HepG2 (cell line): ENCODE results near the gene TBX3. TPM values are rescaled to one million over a fixed set of nuclear protein-coding genes. Genes with fewer than 3 reads are reported as not detected.
A peak's percentile ranks its signal among the peaks of the same experiment; 100 is the strongest.

ENCODE experiments used
- ADNP ChIP-seq: sonication (generic); formaldehyde crosslinking; IDR thresholded peaks from 2 replicates; pipeline ENCODE4 v1.4.0; 2020; ENCODE audit warnings: missing genetic modification reagents
- DMTF1 ChIP-seq: sonication (generic); formaldehyde crosslinking; IDR thresholded peaks from 2 replicates; pipeline ENCODE4 v1.4.0; 2020; ENCODE audit warnings: mild to moderate bottlenecking, missing genetic modification reagents
- FOXA1 ChIP-seq, 2 experiments: fragments of 450-650 bp in 1 of 2; sonication (generic) in 1 of 2; formaldehyde crosslinking in 1 of 2; IDR thresholded peaks; 2 replicates each; pipeline versions ENCODE4 v1.4.0 to v1.6.1; 2016 to 2020; ENCODE audit warnings: missing genetic modification reagents in 1 of 2
- FOXK1 ChIP-seq: sonication (generic); formaldehyde crosslinking; IDR thresholded peaks from 2 replicates; pipeline ENCODE4 v1.4.0; 2020; ENCODE audit warnings: low read depth, missing genetic modification reagents, borderline replicate concordance
- FOXP1 ChIP-seq, 2 experiments: fragments of 450-650 bp in 1 of 2; IDR thresholded peaks; 2 replicates each; pipeline ENCODE4 v1.6.1; 2017 to 2018; ENCODE audit warnings: antibody characterized with exemption in 1 of 2
- GFI1 ChIP-seq: sonication (generic); formaldehyde crosslinking; IDR thresholded peaks from 2 replicates; pipeline ENCODE4 v1.5.0; 2020; ENCODE audit warnings: missing genetic modification reagents, mild to moderate bottlenecking, borderline replicate concordance
- GMEB1 ChIP-seq: sonication (generic); formaldehyde crosslinking; IDR thresholded peaks from 2 replicates; pipeline ENCODE4 v1.5.1; 2020; ENCODE audit warnings: missing genetic modification reagents, mild to moderate bottlenecking, borderline replicate concordance
- KDM4B ChIP-seq: sonication (generic); formaldehyde crosslinking; IDR thresholded peaks from 2 replicates; pipeline ENCODE4 v1.4.0; 2020; ENCODE audit warnings: missing genetic modification reagents
- KLF6 ChIP-seq: IDR thresholded peaks from 2 replicates; pipeline ENCODE4 v1.8.0; 2016; ENCODE audit warnings: missing biosample characterization, missing genetic modification reagents
- KMT2A ChIP-seq: sonication (generic); formaldehyde crosslinking; IDR thresholded peaks from 2 replicates; pipeline ENCODE4 v1.4.0; 2020; ENCODE audit warnings: missing genetic modification reagents
- MLX ChIP-seq: IDR thresholded peaks from 2 replicates; pipeline ENCODE4 v1.6.1; 2016
- MTF2 ChIP-seq: sonication (generic); formaldehyde crosslinking; IDR thresholded peaks from 2 replicates; pipeline ENCODE4 v1.5.0; 2020; ENCODE audit warnings: missing genetic modification reagents, borderline replicate concordance
- NCOA2 ChIP-seq: sonication (generic); formaldehyde crosslinking; IDR thresholded peaks from 2 replicates; pipeline ENCODE4 v1.8.0; 2022; ENCODE audit warnings: inconsistent platforms
- SIX1 ChIP-seq: sonication (generic); formaldehyde crosslinking; IDR thresholded peaks from 2 replicates; pipeline ENCODE4 v1.4.0; 2020; ENCODE audit warnings: missing genetic modification reagents, borderline replicate concordance
- SP140L ChIP-seq: sonication (generic); formaldehyde crosslinking; IDR thresholded peaks from 2 replicates; pipeline ENCODE4 v1.4.0; 2020; ENCODE audit warnings: missing genetic modification reagents, borderline replicate concordance
- SRY ChIP-seq: sonication (generic); formaldehyde crosslinking; IDR thresholded peaks from 2 replicates; pipeline ENCODE4 v1.8.0; 2022; ENCODE audit warnings: mild to moderate bottlenecking, missing genetic modification reagents
- ZFP41 ChIP-seq: sonication (generic); formaldehyde crosslinking; IDR thresholded peaks from 2 replicates; pipeline ENCODE4 v1.4.0; 2020; ENCODE audit warnings: mild to moderate bottlenecking, missing genetic modification reagents, borderline replicate concordance
- ZFP82 ChIP-seq: sonication (generic); formaldehyde crosslinking; IDR thresholded peaks from 2 replicates; pipeline ENCODE4 v1.5.1; 2020; ENCODE audit warnings: mild to moderate bottlenecking, missing genetic modification reagents, borderline replicate concordance
- ZNF510 ChIP-seq: sonication (generic); formaldehyde crosslinking; IDR thresholded peaks from 2 replicates; pipeline ENCODE4 v1.4.0; 2020; ENCODE audit warnings: low read depth, mild to moderate bottlenecking, missing genetic modification reagents
- ZNF724P ChIP-seq: sonication (generic); formaldehyde crosslinking; IDR thresholded peaks from 2 replicates; pipeline ENCODE4 v1.8.0; 2022; ENCODE audit warnings: missing genetic modification reagents, borderline replicate concordance
- polyA plus RNA-seq, 8 experiments: library from polyadenylated mRNA; depleted of rRNA in 3 of 8; stranded (reverse) in 7 of 8; unstranded in 1 of 8; fragments of >200 nt; fragmentation: Illumina TruSeq in 4 of 8; extraction: Trizol in 4 of 8; gene quantifications; 2 replicates each; pipeline versions ENCODE4 v1.2.1 to v1.2.3, GENCODE V29; 2011 to 2016; ENCODE audit warnings: low read depth in 4 of 8, missing spikeins in 1 of 8, mixed read lengths in 1 of 8; ENCODE audit not compliant: insufficient read depth in 1 of 8
- total RNA-seq, 5 experiments: library from RNA; depleted of rRNA; stranded (reverse); fragments of >200 nt; fragmentation: Illumina TruSeq; extraction: Trizol; gene quantifications; 2 replicates each; pipeline ENCODE4 v1.2.3, GENCODE V29; 2016; ENCODE audit warnings: low read depth in 1 of 5
- TF ChIP-seq, protein P1 (sequence below): sonication (generic); formaldehyde crosslinking; IDR thresholded peaks from 2 replicates; pipeline ENCODE4 v1.4.0; 2020; ENCODE audit warnings: missing genetic modification reagents

The TBX3 gene
- total and polyA plus RNA-seq, 2 of the 13 experiments (the other 11 are each of a cell fraction or from before 2014, with no cell fraction given), result 27.1 to 42.4 TPM

GRCh38 chr12:114658002-114658441 is 26.0 kb downstream of the TBX3 start (continued):
- TF ChIP-seq ZNF510 (CRISPR knock-in tag), result no peak
- no peak for TF ChIP-seq GMEB1 (CRISPR knock-in tag)
- TF ChIP-seq SP140L (CRISPR knock-in tag), result no peak
- TF ChIP-seq ZFP41 (CRISPR knock-in tag), result no peak
- TF ChIP-seq GFI1, result peak; percentile 53
- TF ChIP-seq FOXK1, result no peak
- TF ChIP-seq MLX (CRISPR knock-in tag), result no peak
- no peak for TF ChIP-seq KLF6 (CRISPR knock-in tag)
- no peak for TF ChIP-seq KDM4B
- TF ChIP-seq SRY (CRISPR knock-in tag), result no peak
- no peak for TF ChIP-seq ADNP (CRISPR knock-in tag)
- no peak for TF ChIP-seq KMT2A (CRISPR knock-in tag)
- peak; percentile 45; the same call in 1 of the 2 replicates for TF ChIP-seq SIX1 (CRISPR knock-in tag)
- TF ChIP-seq FOXP1 (IDR thresholded peaks at IDR 0.05), result no peak
- peak; percentile 73; the same call in 1 of the 2 replicates for TF ChIP-seq FOXP1 (CRISPR knock-in tag; IDR thresholded peaks at IDR 0.05)
- TF ChIP-seq, protein P1, sequence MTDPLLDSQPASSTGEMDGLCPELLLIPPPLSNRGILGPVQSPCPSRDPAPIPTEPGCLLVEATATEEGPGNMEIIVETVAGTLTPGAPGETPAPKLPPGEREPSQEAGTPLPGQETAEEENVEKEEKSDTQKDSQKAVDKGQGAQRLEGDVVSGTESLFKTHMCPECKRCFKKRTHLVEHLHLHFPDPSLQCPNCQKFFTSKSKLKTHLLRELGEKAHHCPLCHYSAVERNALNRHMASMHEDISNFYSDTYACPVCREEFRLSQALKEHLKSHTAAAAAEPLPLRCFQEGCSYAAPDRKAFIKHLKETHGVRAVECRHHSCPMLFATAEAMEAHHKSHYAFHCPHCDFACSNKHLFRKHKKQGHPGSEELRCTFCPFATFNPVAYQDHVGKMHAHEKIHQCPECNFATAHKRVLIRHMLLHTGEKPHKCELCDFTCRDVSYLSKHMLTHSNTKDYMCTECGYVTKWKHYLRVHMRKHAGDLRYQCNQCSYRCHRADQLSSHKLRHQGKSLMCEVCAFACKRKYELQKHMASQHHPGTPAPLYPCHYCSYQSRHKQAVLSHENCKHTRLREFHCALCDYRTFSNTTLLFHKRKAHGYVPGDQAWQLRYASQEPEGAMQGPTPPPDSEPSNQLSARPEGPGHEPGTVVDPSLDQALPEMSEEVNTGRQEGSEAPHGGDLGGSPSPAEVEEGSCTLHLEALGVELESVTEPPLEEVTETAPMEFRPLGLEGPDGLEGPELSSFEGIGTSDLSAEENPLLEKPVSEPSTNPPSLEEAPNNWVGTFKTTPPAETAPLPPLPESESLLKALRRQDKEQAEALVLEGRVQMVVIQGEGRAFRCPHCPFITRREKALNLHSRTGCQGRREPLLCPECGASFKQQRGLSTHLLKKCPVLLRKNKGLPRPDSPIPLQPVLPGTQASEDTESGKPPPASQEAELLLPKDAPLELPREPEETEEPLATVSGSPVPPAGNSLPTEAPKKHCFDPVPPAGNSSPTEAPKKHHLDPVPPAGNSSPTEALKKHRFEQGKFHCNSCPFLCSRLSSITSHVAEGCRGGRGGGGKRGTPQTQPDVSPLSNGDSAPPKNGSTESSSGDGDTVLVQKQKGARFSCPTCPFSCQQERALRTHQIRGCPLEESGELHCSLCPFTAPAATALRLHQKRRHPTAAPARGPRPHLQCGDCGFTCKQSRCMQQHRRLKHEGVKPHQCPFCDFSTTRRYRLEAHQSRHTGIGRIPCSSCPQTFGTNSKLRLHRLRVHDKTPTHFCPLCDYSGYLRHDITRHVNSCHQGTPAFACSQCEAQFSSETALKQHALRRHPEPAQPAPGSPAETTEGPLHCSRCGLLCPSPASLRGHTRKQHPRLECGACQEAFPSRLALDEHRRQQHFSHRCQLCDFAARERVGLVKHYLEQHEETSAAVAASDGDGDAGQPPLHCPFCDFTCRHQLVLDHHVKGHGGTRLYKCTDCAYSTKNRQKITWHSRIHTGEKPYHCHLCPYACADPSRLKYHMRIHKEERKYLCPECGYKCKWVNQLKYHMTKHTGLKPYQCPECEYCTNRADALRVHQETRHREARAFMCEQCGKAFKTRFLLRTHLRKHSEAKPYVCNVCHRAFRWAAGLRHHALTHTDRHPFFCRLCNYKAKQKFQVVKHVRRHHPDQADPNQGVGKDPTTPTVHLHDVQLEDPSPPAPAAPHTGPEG (CRISPR knock-in tag), result no peak
- TF ChIP-seq MTF2 (CRISPR knock-in tag), result no peak
- no peak for TF ChIP-seq DMTF1
- TF ChIP-seq FOXA1 (IDR thresholded peaks at IDR 0.05), result no peak
- peak; percentile 77 for TF ChIP-seq FOXA1 (CRISPR knock-in tag; IDR thresholded peaks at IDR 0.05)
- TF ChIP-seq ZNF724P (CRISPR knock-in tag), result no peak
- no peak for TF ChIP-seq ZFP82 (CRISPR knock-in tag)
- peak; percentile 91 for TF ChIP-seq NCOA2 (CRISPR knock-in tag)
